ENCODE data around the gene TRIM50.

- TF ChIP-seq EZH2 (IDR thresholded peaks at IDR 0.05; ENCODE audit: insufficient read depth, poor library complexity, severe bottlenecking) = no peak
- no peak for TF ChIP-seq EZH2phosphoT487 (IDR thresholded peaks at IDR 0.05; ENCODE audit: insufficient read depth, low read depth)
Measured at GRCh38 chr7:73353243-73353642, 25.4 kb upstream of the TRIM50 start.

All from GM23248 (cell line).